Kidney epithelial cell (primary cell): ENCODE measurements around the gene NHLH2. TPM values are rescaled to one million over a fixed set of nuclear protein-coding genes. Genes with fewer than 3 reads are reported as not detected.

Experiments
- DNase-seq: peaks from one replicate; pipeline ENCODE4 v3.0.0-alpha.2; 2010; ENCODE audit warnings: low read depth
- H3K27me3 ChIP-seq: 2 replicates; pipeline ENCODE4 v1.6.0; 2011; ENCODE audit warnings: low read length; ENCODE audit not compliant: control insufficient read depth, insufficient read depth
- H3K36me3 ChIP-seq: 2 replicates; pipeline ENCODE4 v1.5.1; 2011; ENCODE audit warnings: low read length; ENCODE audit not compliant: control insufficient read depth, insufficient read depth
- H3K4me3 ChIP-seq: 2 replicates; pipeline ENCODE4 v1.5.1; 2011; ENCODE audit warnings: low read depth, mild to moderate bottlenecking, control low read depth, low read length
- total RNA-seq: library from RNA; depleted of rRNA; stranded (reverse); fragments of >200 nt; gene quantifications from 2 replicates; pipeline ENCODE4 v1.2.3, GENCODE V29; 2015
- TF ChIP-seq, protein P1 (sequence below): IDR thresholded peaks from 2 replicates; pipeline ENCODE4 v1.5.1; 2011; ENCODE audit warnings: mild to moderate bottlenecking, moderate library complexity, low read length, control low read depth, inconsistent platforms; ENCODE audit not compliant: insufficient read depth, poor library complexity, severe bottlenecking

The NHLH2 gene
- total RNA-seq, 1 donor from 2014 or later = 0.38 TPM

- Histone ChIP-seq H3K36me3 (no peaks in the 10 kb centered on the region), H3K4me3 (peak overlapping the region; percentile 47), H3K27me3 (peaks cover 18% of the 10 kb centered on the region)
- DNase-seq = no peak
- TF ChIP-seq, protein P1, sequence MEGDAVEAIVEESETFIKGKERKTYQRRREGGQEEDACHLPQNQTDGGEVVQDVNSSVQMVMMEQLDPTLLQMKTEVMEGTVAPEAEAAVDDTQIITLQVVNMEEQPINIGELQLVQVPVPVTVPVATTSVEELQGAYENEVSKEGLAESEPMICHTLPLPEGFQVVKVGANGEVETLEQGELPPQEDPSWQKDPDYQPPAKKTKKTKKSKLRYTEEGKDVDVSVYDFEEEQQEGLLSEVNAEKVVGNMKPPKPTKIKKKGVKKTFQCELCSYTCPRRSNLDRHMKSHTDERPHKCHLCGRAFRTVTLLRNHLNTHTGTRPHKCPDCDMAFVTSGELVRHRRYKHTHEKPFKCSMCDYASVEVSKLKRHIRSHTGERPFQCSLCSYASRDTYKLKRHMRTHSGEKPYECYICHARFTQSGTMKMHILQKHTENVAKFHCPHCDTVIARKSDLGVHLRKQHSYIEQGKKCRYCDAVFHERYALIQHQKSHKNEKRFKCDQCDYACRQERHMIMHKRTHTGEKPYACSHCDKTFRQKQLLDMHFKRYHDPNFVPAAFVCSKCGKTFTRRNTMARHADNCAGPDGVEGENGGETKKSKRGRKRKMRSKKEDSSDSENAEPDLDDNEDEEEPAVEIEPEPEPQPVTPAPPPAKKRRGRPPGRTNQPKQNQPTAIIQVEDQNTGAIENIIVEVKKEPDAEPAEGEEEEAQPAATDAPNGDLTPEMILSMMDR = no peak
Observed at GRCh38 chr1:115828101-115829022, 12.6 kb downstream of the NHLH2 start.

DNA sequence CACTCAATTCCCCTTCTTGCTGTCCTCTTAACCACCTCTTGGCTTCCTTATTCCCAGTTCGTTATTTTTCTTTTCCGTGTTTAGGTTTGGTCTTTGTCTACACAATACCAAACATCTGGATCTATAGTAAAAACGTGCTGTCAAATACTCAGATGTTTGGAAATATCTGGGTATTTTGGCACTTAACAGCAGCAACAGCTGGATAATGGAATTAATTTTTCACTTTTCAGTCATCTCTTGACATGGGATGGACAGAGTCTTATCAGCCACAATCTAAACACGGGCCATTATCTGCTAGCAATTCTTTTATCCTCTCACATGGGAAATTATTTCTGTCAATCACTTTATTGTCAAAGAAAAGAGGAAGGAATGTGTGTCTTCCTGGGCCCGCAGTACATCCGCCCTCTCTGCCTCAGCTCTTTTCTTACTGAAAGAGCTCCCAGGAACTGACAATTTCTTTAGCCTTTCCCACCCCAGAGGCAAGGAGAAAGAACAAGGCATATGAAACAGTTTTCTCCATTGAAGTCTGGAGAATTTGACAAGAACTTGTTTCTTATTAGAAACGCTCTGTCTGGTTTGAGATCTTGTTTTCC, 13.4 kb downstream of the NHLH2 start:
- no peak for DNase-seq
- TF ChIP-seq, protein P1 = no peak
- Histone ChIP-seq H3K36me3 (no peaks in the 10 kb centered on the region), H3K27me3 (peaks cover 18% of the 10 kb centered on the region), H3K4me3 (no peak overlapping the region)

- peaks cover 18% of the 10 kb centered on the region for H3K27me3 ChIP-seq
- TF ChIP-seq, protein P1 = no peak
- H3K4me3 ChIP-seq = no peak overlapping the region
- DNase-seq = no peak
- no peaks in the 10 kb centered on the region for H3K36me3 ChIP-seq
Observed at GRCh38 chr1:115826628-115827027, 14.3 kb downstream of the NHLH2 start.

GRCh38 chr1:115822117-115822516, 18.8 kb downstream of the NHLH2 start:
- peaks cover 7% of the 10 kb centered on the region for H3K27me3 ChIP-seq
- H3K36me3 ChIP-seq = no peaks in the 10 kb centered on the region
- no peak for DNase-seq
- TF ChIP-seq, protein P1 = no peak
- H3K4me3 ChIP-seq = no peak overlapping the region

- no peak overlapping the region for H3K4me3 ChIP-seq
- TF ChIP-seq, protein P1 = no peak
- no peak for DNase-seq
- H3K36me3 ChIP-seq = no peaks in the 10 kb centered on the region
- H3K27me3 ChIP-seq = no peaks in the 10 kb centered on the region
Observed at GRCh38 chr1:115815694-115816093, 25.2 kb downstream of the NHLH2 start.
